DMS53 treated with DMSO at 0.1 percent for 48 hours (cell line): ENCODE results near the gene CD44.
"Not testable (repeated sequence)": the region's sequence is repeated elsewhere in the genome, so short reads cannot be mapped to it uniquely, and the experiment has no call there.

Source experiments
- DNase-seq: peaks from one replicate; lab custom pipeline; 2025; ENCODE audit not compliant: unreplicated experiment; lab: John Stamatoyannopoulos, UW

CD44 gene

DNA sequence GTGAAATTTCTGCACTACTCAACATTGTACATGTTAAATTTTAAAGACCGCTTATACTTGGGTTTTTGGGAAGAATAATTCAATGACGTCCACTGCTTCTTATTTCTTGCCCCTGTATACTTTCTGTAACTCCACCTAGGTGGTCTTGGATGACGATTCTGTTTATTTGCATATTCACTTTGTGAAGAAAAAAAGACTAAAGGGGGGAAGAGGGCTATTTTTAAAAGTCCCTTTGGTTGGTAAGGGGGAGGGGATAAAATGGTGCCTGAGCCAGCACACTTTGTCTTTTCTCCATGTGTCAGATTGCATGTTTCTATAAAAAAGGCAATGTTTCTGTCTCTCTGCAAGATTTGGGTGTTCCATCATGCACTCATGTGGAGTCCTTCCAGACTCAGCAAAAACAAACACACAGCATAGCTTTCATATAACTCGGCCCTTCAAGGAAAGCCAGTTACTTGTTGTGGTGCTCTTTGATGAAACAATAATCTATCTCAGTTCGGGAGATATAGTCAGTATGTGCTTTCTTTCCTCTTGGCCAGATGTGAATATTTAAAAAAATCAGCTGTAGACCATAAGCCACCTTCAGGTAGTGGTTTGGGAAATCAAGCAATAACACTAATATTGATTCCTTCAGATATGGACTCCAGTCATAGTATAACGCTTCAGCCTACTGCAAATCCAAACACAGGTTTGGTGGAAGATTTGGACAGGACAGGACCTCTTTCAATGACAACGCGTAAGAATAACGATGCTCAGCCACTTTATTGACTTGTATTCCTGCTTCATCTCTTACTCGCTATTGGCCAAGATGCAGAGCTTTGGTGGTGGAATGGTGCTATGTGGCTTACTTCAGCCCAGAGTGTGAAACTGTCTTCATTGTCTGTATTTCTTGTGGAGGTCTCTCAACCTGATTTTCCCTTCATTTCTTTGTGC is 68.8 kb downstream of the CD44 start:
- no peak for DNase-seq

DNA sequence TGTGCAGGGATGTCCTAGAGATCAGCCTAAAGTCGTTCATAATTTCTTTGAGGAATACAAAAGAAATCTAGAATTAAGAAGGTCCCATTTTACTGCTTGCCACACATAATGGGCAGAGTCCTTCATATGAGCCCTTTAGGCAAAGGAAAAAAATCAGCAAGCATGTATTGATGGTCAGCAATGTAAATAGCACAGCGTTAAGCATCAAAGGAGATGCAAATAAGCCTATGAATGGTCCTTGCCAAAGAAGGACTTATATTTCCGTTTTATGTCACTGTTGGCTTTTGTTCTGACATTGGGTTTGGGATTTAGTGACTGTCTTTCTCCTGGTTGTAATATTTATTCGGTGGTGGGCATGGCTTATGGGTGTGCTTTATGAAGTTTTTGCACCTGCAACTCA is 69.8 kb downstream of the CD44 start:
- no peak for DNase-seq

DNA sequence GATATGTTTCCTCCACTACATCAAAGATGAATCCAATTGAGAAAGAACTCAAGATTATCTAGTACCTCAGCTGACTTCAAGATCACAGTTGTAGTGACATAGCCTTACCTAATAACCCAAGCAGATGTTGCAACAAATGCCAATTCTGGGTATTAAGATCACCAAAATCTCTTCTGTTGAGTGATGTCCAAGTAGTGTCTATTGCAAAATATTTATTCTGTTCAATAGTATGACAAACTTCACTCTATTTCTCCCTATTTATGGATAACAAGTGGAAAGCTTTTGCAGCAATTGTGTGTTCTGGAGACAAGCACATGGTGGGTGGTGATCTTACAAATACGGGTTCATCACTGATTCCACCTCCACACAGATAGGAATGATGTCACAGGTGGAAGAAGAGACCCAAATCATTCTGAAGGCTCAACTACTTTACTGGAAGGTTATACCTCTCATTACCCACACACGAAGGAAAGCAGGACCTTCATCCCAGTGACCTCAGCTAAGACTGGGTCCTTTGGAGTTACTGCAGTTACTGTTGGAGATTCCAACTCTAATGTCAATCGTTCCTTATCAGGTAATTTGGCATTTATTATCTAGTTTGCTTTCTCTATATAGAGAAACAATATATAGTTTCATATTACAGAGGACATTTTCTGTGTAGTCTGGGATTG is 72.0 kb downstream of the CD44 start:
- DNase-seq: no peak

DNA sequence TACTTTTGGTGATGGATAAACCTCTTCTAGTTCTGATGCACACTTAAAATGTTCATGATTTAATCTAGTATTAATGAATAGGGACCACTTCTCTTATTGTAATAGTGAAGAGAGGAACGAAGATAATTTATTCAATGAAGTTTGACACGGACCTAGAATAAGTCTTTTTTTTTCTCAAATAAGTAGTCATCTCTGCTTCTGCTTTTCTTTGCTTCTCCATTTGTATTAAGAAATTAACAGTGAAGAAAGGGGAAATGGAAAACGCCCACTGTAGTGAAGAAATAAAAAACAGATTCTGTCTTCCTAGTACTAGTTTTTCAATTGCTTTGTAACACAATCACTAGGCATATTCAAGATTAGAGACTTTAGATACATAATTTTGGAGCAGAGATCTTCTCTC is 73.0 kb downstream of the CD44 start:
- DNase-seq: no peak

DNA sequence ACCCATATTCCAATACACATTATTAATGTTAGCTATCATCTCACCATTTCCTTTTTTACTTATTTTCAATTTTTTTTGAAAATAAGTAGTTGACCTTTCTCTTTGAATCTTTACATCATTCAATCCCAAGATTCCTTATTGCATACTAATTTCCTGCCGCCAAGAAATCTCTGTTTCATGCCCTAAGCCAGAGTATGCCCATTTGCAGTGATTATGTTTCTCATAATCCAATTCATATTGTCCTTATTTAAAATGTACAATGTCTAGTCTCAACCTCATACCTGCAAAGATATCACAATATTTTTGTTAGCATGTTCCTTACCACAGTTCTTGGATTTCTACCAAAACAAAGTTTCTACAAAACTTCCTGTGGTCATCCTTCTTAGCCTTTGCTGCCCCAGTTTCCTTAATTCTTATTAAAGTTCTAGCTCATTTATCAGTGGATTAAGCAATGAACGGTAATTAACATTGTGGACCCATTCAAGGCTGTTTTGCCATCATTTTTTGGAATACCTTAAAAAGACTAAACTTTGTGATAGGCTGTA is 75.3 kb downstream of the CD44 start:
- no peak for DNase-seq

DNA sequence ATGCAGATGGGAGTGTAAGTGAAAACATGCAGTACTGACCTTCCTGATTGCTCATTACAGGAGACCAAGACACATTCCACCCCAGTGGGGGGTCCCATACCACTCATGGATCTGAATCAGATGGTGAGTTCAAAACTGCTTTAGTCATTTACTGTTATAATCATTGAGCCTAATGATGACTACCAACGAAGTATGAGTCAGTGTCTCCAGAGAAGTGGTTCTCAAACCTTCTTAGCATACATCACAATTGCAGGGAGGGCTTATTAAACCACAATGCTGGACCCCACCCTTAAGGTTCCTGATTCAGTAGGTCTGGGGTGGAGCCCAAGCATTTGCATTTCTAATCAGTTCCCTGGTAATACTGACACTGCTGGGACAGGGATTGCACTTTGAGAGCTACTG is 75.8 kb downstream of the CD44 start:
- DNase-seq: no peak

DNA sequence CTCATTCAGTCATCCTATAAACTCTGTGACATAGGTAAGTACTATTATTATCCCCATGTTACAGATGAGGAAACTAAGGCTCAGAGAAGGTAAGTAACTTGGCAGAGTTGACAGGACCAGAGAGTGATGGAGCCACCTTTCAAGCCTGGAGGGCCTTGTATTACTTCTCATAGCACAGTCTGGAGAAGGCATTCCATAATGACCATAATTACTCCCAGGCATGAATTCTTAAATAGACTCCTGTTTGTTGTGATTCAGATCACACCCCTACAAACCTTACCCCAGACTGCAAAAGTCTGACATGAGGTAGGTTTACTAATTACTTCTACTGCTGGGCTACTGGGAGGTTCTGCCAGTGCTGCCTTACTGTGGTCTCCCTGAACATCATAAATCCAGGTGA is 77.0 kb downstream of the CD44 start:
- no peak for DNase-seq

DNA sequence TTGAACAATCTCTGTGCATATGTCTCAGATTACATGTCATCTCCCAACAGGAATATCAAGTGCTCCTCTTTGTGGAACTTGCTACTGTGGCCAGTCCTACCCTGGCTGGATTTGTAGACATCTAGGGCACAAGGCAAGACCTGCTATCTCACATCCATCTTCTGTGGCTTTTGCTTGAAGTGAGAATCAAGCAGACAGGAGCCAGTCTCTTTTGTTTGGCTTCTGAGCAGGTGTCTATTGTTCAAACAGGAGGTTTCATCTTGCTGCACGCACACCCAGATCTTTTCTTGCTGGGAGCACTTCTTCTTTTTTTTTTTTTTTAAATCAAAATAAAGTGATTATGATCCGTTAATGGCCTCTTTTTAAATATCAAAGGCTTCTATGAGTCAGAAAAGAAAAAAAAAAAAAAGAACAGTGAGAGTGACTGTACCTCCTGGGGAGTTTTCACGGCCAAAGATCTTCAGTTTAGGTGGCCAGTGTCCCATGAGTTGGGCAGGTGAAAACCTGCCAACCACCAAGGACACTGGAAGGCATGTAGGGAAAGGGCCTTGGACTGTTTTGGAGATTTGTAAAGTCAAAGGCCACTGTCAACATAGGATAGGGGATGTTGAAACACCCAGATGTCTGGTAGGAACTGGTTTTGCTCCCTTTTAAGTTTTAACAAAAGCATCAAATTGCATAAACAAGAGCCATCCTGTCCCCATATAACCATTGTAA is 78.1 kb downstream of the CD44 start:
- peak; percentile 30 for DNase-seq

DNA sequence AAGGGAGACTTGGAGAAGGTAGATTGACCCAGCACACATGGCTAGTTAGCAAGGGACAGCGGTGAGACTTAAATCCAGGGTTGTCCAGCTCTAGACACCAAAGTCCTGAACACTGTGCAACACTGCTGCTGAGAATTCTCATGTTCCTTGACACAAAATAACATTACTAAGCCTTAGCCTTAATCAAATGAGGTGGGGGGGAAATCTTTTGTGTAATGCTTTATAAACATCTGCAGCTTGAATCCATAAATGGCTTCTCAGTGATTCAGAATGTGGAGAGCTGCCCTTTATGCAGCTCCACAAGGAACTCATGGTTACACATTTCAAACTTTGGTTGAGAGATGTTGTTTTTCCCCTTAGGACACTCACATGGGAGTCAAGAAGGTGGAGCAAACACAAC is 80.0 kb downstream of the CD44 start:
- no peak for DNase-seq

DNA sequence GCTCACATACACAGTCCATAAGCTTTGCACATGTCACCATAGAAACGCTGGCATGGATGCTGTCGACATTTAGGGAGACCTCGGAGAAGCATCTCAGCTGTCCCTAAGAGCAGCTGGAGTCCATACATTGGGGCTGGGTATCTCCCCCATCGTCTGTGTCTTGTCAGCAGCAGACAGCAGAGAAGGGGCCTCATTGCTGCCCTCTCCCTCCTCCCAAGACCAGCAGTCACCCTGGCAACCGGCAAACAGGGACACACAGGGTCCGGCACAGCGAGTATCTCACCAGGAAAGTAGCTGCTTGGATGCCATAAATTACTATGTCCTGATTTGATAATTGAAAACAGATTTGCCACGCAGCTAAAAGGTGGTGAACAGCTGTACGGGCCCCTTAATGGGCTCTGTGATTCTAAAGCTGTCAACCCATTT is 84.4 kb downstream of the CD44 start:
- DNase-seq: no peak

DNA sequence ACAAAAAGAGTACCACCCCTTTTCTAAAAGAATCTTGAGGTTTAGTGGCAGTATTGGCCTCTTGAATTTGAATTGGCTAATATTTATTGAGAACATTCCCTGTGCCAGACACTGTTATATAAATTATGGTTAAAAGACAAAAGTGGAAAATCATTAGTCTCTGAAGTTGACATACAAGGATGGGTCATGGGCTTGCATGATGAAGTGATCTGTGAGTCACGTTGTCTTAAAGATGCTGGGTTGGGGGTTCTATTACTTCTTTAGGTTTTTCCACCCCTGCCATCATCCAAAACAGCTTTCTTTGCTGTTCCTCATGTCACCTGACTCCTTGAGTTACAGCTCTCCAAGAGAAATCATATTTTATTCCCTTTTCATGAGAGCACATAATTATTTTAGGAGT is 85.0 kb downstream of the CD44 start:
- DNase-seq: no peak

DNA sequence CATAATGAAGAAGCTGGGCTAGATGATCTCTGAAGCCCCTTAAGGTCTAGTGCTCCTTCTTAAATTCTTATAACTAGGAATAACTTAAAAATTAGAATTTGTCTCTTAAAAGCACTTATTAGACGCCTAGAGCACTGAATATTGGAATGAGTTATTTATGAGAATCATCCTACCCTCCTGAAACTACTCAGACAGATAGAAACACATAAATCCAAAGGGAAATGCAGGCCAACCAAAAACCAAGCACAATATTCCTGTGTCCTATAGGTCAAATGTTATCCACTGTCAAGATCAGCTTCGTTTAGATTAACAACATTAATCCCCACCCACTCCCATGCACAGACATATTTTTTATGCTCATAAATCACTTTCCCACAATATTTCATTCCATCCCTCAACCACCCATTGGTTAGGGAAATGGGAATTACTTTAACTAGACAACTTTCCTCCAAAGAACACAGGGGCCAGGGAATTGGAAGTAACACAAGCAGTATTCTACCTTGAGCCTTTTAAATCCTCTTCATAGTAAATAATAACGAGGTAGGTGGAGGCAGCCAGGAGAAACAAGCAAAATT is 87.1 kb downstream of the CD44 start:
- DNase-seq: no peak

DNA sequence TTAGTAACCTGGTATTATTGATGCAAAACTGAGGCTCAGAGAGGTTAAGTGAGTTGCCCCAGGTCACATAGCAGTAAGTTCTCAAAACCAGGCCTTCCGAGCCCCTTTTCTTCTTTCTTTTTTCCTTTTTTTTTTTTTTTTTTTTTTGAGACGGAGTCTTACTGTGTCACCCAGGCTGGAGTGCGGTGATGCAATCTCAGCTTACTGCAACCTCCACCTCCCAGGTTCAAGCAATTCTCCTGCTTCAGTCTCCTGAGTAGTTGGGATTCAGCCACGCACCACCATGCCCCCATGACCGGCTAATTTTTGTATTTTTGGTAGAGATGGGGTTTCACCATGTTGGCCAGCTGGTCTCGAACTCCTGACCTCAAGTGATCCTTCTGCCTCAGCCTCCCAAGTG is 87.8 kb downstream of the CD44 start:
- not testable (repeated sequence) for DNase-seq

DNA sequence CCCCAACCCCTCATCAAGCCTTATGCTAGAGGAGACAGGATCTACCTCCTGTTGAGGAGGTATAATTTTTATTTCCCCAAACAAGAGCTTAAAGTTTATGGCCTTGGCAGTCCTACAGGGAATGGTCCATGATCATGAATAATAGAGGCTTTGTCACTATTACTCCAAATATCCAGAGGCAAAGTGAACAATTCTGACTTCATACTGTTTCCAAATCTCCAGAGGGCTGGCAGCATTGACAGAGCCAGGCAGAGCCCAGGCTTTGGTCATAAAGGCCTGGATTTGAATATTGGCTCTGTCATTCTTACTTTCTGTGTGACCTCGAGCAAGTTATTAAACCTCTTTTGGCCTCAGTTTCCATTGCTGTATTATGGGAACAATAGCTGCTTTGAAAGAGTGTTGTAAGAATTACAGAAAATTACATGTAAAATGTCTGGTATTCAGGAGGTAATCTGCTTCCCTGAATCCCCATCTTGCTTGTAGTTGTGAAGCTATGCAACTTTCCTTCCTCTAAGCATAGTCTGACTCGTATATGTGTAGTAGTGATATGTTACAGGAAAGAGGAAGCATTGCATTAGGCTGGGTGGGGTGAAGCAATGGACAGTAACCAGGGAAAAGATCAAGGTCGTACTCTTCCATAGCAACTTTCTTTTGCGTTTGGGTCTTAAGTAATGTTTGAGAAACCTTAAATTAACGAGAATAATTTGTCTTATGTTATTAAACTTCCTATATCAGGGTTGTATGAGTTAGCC is 88.8 kb downstream of the CD44 start:
- no peak for DNase-seq

DNA sequence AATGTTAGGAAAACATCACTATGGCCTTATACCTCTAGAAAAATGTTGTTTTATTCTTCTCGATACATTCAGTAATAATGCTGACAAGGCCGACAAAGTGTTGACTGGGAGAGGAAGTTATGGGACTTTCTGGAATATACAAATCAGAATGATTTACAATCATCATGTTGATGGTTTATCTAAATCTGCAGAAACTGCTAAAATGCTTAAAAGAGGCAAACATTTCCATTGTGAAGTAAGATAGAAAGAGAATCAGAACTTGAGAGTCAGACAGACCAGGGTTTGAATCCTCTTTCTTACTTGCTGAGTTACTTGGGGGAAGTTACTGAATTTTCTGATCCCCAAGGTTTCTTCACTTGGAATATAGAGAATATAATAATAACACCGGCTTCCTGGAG is 89.4 kb downstream of the CD44 start:
- no peak for DNase-seq

DNA sequence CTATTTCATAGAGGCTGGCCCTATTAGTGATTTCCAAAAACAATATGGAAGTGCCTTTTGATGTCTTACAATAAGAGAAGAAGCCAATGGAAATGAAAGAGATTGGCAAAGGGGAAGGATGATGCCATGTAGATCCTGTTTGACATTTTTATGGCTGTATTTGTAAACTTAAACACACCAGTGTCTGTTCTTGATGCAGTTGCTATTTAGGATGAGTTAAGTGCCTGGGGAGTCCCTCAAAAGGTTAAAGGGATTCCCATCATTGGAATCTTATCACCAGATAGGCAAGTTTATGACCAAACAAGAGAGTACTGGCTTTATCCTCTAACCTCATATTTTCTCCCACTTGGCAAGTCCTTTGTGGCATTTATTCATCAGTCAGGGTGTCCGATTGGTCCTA is 91.4 kb downstream of the CD44 start:
- no peak for DNase-seq

DNA sequence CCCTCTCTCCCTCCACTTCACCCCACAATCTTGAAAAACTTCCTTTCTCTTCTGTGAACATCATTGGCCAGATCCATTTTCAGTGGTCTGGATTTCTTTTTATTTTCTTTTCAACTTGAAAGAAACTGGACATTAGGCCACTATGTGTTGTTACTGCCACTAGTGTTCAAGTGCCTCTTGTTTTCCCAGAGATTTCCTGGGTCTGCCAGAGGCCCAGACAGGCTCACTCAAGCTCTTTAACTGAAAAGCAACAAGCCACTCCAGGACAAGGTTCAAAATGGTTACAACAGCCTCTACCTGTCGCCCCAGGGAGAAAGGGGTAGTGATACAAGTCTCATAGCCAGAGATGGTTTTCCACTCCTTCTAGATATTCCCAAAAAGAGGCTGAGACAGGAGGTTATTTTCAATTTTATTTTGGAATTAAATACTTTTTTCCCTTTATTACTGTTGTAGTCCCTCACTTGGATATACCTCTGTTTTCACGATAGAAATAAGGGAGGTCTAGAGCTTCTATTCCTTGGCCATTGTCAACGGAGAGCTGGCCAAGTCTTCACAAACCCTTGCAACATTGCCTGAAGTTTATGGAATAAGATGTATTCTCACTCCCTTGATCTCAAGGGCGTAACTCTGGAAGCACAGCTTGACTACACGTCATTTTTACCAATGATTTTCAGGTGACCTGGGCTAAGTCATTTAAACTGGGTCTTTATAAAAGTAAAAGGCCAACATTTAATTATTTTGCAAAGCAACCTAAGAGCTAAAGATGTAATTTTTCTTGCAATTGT is 92.3 kb downstream of the CD44 start:
- DNase-seq: no peak

DNA sequence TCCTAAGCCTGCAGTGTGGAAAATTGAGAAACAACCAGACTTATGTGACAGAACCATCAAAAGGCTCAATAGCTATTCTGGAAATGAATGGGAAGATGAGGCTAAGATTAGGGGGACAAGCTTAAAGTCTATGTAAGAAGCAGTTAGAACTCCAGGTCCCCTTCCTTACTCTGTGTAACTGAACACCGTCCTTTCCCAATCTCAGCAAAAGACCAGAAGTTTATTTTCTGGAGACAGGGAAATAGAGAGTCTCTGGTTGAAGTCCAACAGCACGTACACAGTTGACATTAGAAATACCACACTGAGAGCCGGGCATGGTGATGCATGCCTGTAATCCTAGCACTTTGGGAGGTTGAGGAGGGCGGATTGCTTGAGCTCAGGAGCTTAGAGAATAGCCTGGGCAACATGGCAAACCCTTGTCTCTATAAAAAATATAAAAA is 93.9 kb downstream of the CD44 start:
- no peak for DNase-seq

DNA sequence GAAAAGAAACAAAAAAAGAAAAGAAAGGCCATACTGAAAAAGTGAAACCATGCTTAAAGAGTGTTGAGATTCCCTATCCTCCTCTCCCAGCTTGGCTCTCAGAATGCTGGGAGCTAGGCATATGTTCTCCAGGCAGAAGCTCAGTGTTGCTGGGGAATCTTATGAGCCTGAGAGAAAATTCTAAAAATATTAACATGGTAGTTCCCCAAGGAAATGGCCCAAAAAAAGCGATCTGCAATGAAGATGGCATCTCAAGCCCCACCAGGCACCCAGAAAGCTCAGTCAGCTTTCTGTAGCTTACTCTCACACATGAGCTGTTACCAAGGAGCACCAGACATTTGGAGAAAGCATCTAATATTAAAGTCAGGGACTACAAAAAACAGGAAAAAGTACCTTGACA is 94.5 kb downstream of the CD44 start:
- DNase-seq: no peak
